A673 (cell line): ENCODE measurements around the gene MRPL2. TPM values are rescaled to one million over a fixed set of nuclear protein-coding genes. Genes with fewer than 3 reads are reported as not detected.

Experiments used
- BruUV-seq: library from RNA; stranded (reverse); fragments of 400-500 nt; replicated peaks from 2 replicates; lab custom pipeline; 2021; lab: Mats Ljungman, UMichigan
- CTCF ChIA-PET: fragments of 300-600 bp; sonication (Branson Sonifier 250); formaldehyde crosslinking; loops from one replicate; lab custom pipeline; 2022; ENCODE audit warnings: antibody characterized with exemption; lab: Charles Lee
- POLR2A ChIA-PET: fragments of 300-600 bp; sonication (Branson Sonifier 250); formaldehyde crosslinking; loops from one replicate; lab custom pipeline; 2022; ENCODE audit warnings: antibody characterized with exemption; ENCODE audit not compliant: low non-redundant PET; lab: Charles Lee
- DNase-seq: peaks from one replicate; pipeline ENCODE4 v3.0.0-alpha.2; 2015; ENCODE audit warnings: low spot score
- H3K27ac ChIP-seq: fragments of 200-600 bp; sonication (generic); 2 replicates; pipeline ENCODE4 v1.5.1; 2016; ENCODE audit warnings: mixed run types, low read depth, mild to moderate bottlenecking, mixed read lengths, antibody characterized with exemption, low read length; ENCODE audit not compliant: poor library complexity, severe bottlenecking
- H3K27me3 ChIP-seq: fragments of 200-600 bp; sonication (generic); replicated peaks from 2 replicates; pipeline ENCODE4 v1.6.1; 2017; ENCODE audit warnings: mixed run types, low read depth, mild to moderate bottlenecking, mixed read lengths, antibody characterized with exemption, low read length; ENCODE audit not compliant: insufficient read depth, poor library complexity
- H3K36me3 ChIP-seq: fragments of 200-600 bp; sonication (generic); 2 replicates; pipeline ENCODE4 v1.6.1; 2016; ENCODE audit warnings: mixed run types, mild to moderate bottlenecking, mixed read lengths, antibody characterized with exemption, low read length; ENCODE audit not compliant: insufficient read depth, poor library complexity, severe bottlenecking
- H3K4me1 ChIP-seq: fragments of 200-600 bp; sonication (generic); 2 replicates; pipeline ENCODE4 v1.6.1; 2017; ENCODE audit warnings: mixed run types, mild to moderate bottlenecking, mixed read lengths, antibody characterized with exemption, low read length; ENCODE audit not compliant: insufficient read depth, poor library complexity, severe bottlenecking
- H3K4me3 ChIP-seq: fragments of 200-600 bp; sonication (generic); 2 replicates; pipeline ENCODE4 v1.5.1; 2016; ENCODE audit warnings: low read depth, mixed run types, mild to moderate bottlenecking, mixed read lengths, low read length; ENCODE audit not compliant: poor library complexity, severe bottlenecking
- H3K9me3 ChIP-seq: fragments of 200-600 bp; sonication (generic); 2 replicates; pipeline ENCODE4 v1.6.1; 2016; ENCODE audit warnings: mixed run types, low read depth, mild to moderate bottlenecking, mixed read lengths, antibody characterized with exemption, low read length; ENCODE audit not compliant: poor library complexity, severe bottlenecking
- CTCF ChIP-seq: fragments of 300-800, 200-600 bp; sonication (generic); conservative IDR thresholded peaks from 2 replicates; pipeline ENCODE4 v1.5.1; 2017; ENCODE audit warnings: low read depth, mild to moderate bottlenecking, antibody characterized with exemption, low read length, moderate library complexity, mixed read lengths
- EZH2 ChIP-seq: fragments of 200-600 bp; sonication (generic); IDR thresholded peaks from 2 replicates; pipeline ENCODE4 v1.6.1; 2017; ENCODE audit warnings: borderline replicate concordance, low read depth, mild to moderate bottlenecking, mixed read lengths, antibody characterized with exemption, low read length; ENCODE audit not compliant: poor library complexity, severe bottlenecking
- intact Hi-C: fragments of 100-400 bp; cut with micrococcal nuclease; formaldehyde crosslinking; loops from one replicate; pipeline ENCODE4 v1.10.0; 2022; ENCODE audit not compliant: unreplicated experiment
- total RNA-seq: library from RNA; stranded (reverse); gene quantifications from 2 replicates; pipeline ENCODE4 v1.2.3, GENCODE V29; 2021

The MRPL2 gene
- total RNA-seq, 1 experiment from 2014 or later = 95.8 TPM

GRCh38 chr6:43006251-43006650 is 53.0 kb downstream of the MRPL2 start:
- CTCF ChIA-PET = interaction anchor here (0.5 kb wide), 1 partner anchor 1398 kb away, joined by 4 read pairs; no protein-coding TSS in a partner anchor
- Histone ChIP-seq H3K4me1 (no peaks in the 10 kb centered on the region), H3K36me3 (peaks cover 44% of the 10 kb centered on the region), H3K4me3 (no peak overlapping the region), H3K9me3 (no peaks in the 10 kb centered on the region), H3K27me3 (no peaks in the 10 kb centered on the region), H3K27ac (no peak overlapping the region)
- TF ChIP-seq CTCF = no peak
- TF ChIP-seq EZH2 = no peak
- no TSS peak for BruUV-seq
- intact Hi-C loops = no loop called here
- no peak for DNase-seq
- POLR2A ChIA-PET = interaction anchor here (0.7 kb wide), 1 partner anchor 118 kb away, joined by 3 read pairs; no protein-coding TSS in a partner anchor

DNA sequence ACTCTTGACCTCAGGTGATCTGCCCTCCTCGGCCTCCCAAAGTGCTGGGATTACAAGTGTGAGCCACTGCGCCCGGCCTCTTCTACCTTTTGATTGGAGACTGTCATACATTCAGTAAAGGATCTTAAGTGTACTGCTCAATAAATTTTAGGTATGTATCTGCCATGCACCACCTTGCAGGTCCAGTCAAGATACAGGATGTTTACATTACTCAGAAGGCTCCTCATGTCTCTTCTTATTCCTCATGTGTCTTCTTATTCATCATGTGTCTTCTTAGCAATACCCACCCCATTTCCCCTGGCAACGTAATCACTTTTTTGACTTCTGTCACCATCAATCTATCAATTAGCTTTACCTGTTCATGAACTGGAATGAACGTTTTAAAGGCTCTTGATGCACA is 53.4 kb downstream of the MRPL2 start:
- peaks cover 40% of the 10 kb centered on the region for H3K36me3 ChIP-seq
- H3K4me1 ChIP-seq = no peaks in the 10 kb centered on the region
- intact Hi-C loops = no loop called here
- no peaks in the 10 kb centered on the region for H3K9me3 ChIP-seq
- ChIA-PET POLR2A (no interaction called here), CTCF (no interaction called here)
- TF ChIP-seq CTCF (no peak), EZH2 (no peak)
- H3K4me3 ChIP-seq = no peak overlapping the region
- H3K27ac ChIP-seq = no peak overlapping the region
- DNase-seq = no peak
- no TSS peak for BruUV-seq
- H3K27me3 ChIP-seq = no peaks in the 10 kb centered on the region

Other genes starting within 250 kb of the MRPL2 start
- gene RPL7L1, start 179.8 kb downstream of the MRPL2 start, total RNA-seq = 168 and 183 TPM in 2 replicates
- not detected in 2 replicates for gene PTCRA, start 143.4 kb downstream of the MRPL2 start, total RNA-seq
- gene CNPY3, start 130.0 kb downstream of the MRPL2 start, total RNA-seq = 34.5 and 37.7 TPM in 2 replicates
- gene GNMT, start 98.7 kb downstream of the MRPL2 start, total RNA-seq = 1.2 and 1.8 TPM in 2 replicates
- 25.9 and 26.1 TPM in 2 replicates for gene PEX6, start 80.3 kb downstream of the MRPL2 start, total RNA-seq
- 73.6 and 77.1 TPM in 2 replicates for gene PPP2R5D, start 74.9 kb downstream of the MRPL2 start, total RNA-seq
- gene MEA1, start 45.5 kb downstream of the MRPL2 start, total RNA-seq = 113 and 125 TPM in 2 replicates
- 90.1 and 108 TPM in 2 replicates for gene KLHDC3, start 45.2 kb downstream of the MRPL2 start, total RNA-seq
- 104 and 115 TPM in 2 replicates for gene RRP36, start 37.8 kb downstream of the MRPL2 start, total RNA-seq
- gene CUL7, start 5.6 kb downstream of the MRPL2 start, total RNA-seq = 29.4 and 30.7 TPM in 2 replicates
- 21.3 and 35.6 TPM in 2 replicates for gene KLC4, start 197 bp upstream of the MRPL2 start, total RNA-seq
- gene PTK7, start 16.9 kb upstream of the MRPL2 start, total RNA-seq = 84.5 and 95.8 TPM in 2 replicates
- 28.7 and 33.2 TPM in 2 replicates for gene SRF, start 111.8 kb upstream of the MRPL2 start, total RNA-seq
- gene CUL9, start 122.8 kb upstream of the MRPL2 start, total RNA-seq = 38.7 and 50.7 TPM in 2 replicates
- 55.1 and 69.4 TPM in 2 replicates for gene DNPH1, start 170.0 kb upstream of the MRPL2 start, total RNA-seq
- not detected in 2 replicates for gene TTBK1, start 184.0 kb upstream of the MRPL2 start, total RNA-seq
- gene SLC22A7, start 238.8 kb upstream of the MRPL2 start, total RNA-seq = not detected in 2 replicates
- 2.4 TPM in 2 replicates for gene CRIP3, start 249.4 kb upstream of the MRPL2 start, total RNA-seq